Epithelial cell of prostate (primary cell): ENCODE results near the gene SLC17A9.

ENCODE experiments used
- DNase-seq: peaks from one replicate; pipeline ENCODE4 v3.0.0-alpha.2; 2011; ENCODE audit warnings: low read depth, low spot score
- H3K27ac ChIP-seq: fragments of 450-650 bp; 2 replicates; pipeline ENCODE4 v1.5.1; 2017; ENCODE audit warnings: mild to moderate bottlenecking

SLC17A9 gene

GRCh38 chr20:62966212-62967148 is 14.0 kb downstream of the SLC17A9 start:
- H3K27ac ChIP-seq, result no peak overlapping the region
- DNase-seq, result no peak

- no peak overlapping the region for H3K27ac ChIP-seq
- no peak for DNase-seq
Measured at GRCh38 chr20:62967149-62967501, 14.6 kb downstream of the SLC17A9 start.

GRCh38 chr20:62967628-62968351 is 15.3 kb downstream of the SLC17A9 start:
- DNase-seq, result no peak
- no peak overlapping the region for H3K27ac ChIP-seq

- no peak overlapping the region for H3K27ac ChIP-seq
- no peak for DNase-seq
Measured at GRCh38 chr20:62968378-62969178, 16.1 kb downstream of the SLC17A9 start.

GRCh38 chr20:62969179-62969760 is 16.8 kb downstream of the SLC17A9 start:
- DNase-seq, result no peak
- H3K27ac ChIP-seq, result no peak overlapping the region

GRCh38 chr20:62969939-62970306 is 17.4 kb downstream of the SLC17A9 start:
- DNase-seq, result no peak
- no peak overlapping the region for H3K27ac ChIP-seq

GRCh38 chr20:62970307-62971210 is 18.1 kb downstream of the SLC17A9 start:
- DNase-seq, result no peak

GRCh38 chr20:62971211-62971949 is 18.9 kb downstream of the SLC17A9 start:
- DNase-seq, result no peak
- no peak overlapping the region for H3K27ac ChIP-seq

More at GRCh38 chr20:62970307-62971210, 18.1 kb downstream of the SLC17A9 start:
- H3K27ac ChIP-seq, result no peak overlapping the region

GRCh38 chr20:62971950-62972844 is 19.7 kb downstream of the SLC17A9 start:
- peak; percentile 10 for DNase-seq
- no peak overlapping the region for H3K27ac ChIP-seq

GRCh38 chr20:62972845-62973745 is 20.6 kb downstream of the SLC17A9 start:
- no peak overlapping the region for H3K27ac ChIP-seq
- DNase-seq, result no peak

- no peak overlapping the region for H3K27ac ChIP-seq
- no peak for DNase-seq
Measured at GRCh38 chr20:62975251-62975760, 22.8 kb downstream of the SLC17A9 start.

GRCh38 chr20:62975812-62976508 is 23.5 kb downstream of the SLC17A9 start:
- no peak overlapping the region for H3K27ac ChIP-seq
- DNase-seq, result no peak

GRCh38 chr20:62976886-62977285 is 24.4 kb downstream of the SLC17A9 start:
- no peak overlapping the region for H3K27ac ChIP-seq
- DNase-seq, result no peak

- no peak for DNase-seq
Measured at GRCh38 chr20:62977613-62978560, 25.4 kb downstream of the SLC17A9 start.

GRCh38 chr20:62978561-62978943 is 26.0 kb downstream of the SLC17A9 start:
- DNase-seq, result no peak
- H3K27ac ChIP-seq, result no peak overlapping the region

More at GRCh38 chr20:62977613-62978560, 25.4 kb downstream of the SLC17A9 start:
- no peak overlapping the region for H3K27ac ChIP-seq
